ENCODE measurements around the gene ITPK1. TPM values are rescaled to one million over a fixed set of nuclear protein-coding genes. Genes with fewer than 3 reads are reported as not detected.
A peak's percentile ranks its signal among the peaks of the same experiment; 100 is the strongest.

The ITPK1 gene
- total RNA-seq, 1 experiment from 2014 or later, result 60.1 TPM

GRCh38 chr14:92924247-92924646 is 191.5 kb downstream of the ITPK1 start:
- POLR2A ChIA-PET, result no interaction called here
- intact Hi-C loops (cut with micrococcal nuclease; ENCODE audit: unreplicated experiment), result loop anchor here (2.0 kb wide), 1 partner anchor 65 kb away; no protein-coding TSS in a partner anchor
- H3K9me3 Mint-ChIP-seq (ENCODE audit: unreplicated experiment), result no peaks in the 10 kb centered on the region
- Histone ChIP-seq H3K27me3 (replicated peaks; ENCODE audit: control insufficient read depth, insufficient read depth, low read length) (no peaks in the 10 kb centered on the region), H3K9me3 (no peaks in the 10 kb centered on the region), H3K4me1 (no peaks in the 10 kb centered on the region), H3K36me3 (ENCODE audit: control insufficient read depth, insufficient read depth, low read length) (no peaks in the 10 kb centered on the region), H3K4me3 (ENCODE audit: low read depth, low read length) (no peak overlapping the region)
- no peak overlapping the region for H3K4me3 Mint-ChIP-seq (ENCODE audit: unreplicated experiment)
- peaks cover 12% of the 10 kb centered on the region for H3K27me3 Mint-ChIP-seq (ENCODE audit: insufficient read depth, unreplicated experiment)
- DNase-seq, result no peak
- no TSS peak for BruUV-seq (replicated peaks)
- CTCF ChIA-PET, result no interaction called here
- H3K4me1 Mint-ChIP-seq (ENCODE audit: low read depth, unreplicated experiment), result no peaks in the 10 kb centered on the region
- H3K27ac Mint-ChIP-seq (ENCODE audit: unreplicated experiment), result no peak overlapping the region
- TF ChIP-seq CTCF (IDR thresholded peaks at IDR 0.05; ENCODE audit: insufficient read depth in 1 of 2, low read depth in 1 of 2, low read length in 1 of 2, severe bottlenecking in 1 of 2, unreplicated experiment in 1 of 2), result no peak
- no peaks in the 10 kb centered on the region for H3K36me3 Mint-ChIP-seq (ENCODE audit: insufficient read depth, unreplicated experiment)

GRCh38 chr14:92923744-92924103 is 192.0 kb downstream of the ITPK1 start:
- intact Hi-C loops (cut with micrococcal nuclease; ENCODE audit: unreplicated experiment), result loop anchor here (2.0 kb wide), 1 partner anchor 65 kb away; no protein-coding TSS in a partner anchor
- ChIA-PET POLR2A (no interaction called here), CTCF (no interaction called here)
- no peak overlapping the region for H3K4me3 ChIP-seq (ENCODE audit: low read depth, low read length)
- no peaks in the 10 kb centered on the region for H3K9me3 ChIP-seq
- Mint-ChIP-seq H3K36me3 (ENCODE audit: insufficient read depth, unreplicated experiment) (no peaks in the 10 kb centered on the region), H3K27ac (ENCODE audit: unreplicated experiment) (no peak overlapping the region), H3K4me1 (ENCODE audit: low read depth, unreplicated experiment) (no peaks in the 10 kb centered on the region), H3K4me3 (ENCODE audit: unreplicated experiment) (no peak overlapping the region), H3K9me3 (ENCODE audit: unreplicated experiment) (no peaks in the 10 kb centered on the region), H3K27me3 (ENCODE audit: insufficient read depth, unreplicated experiment) (peaks cover 12% of the 10 kb centered on the region)
- H3K4me1 ChIP-seq, result no peaks in the 10 kb centered on the region
- H3K27me3 ChIP-seq (replicated peaks; ENCODE audit: control insufficient read depth, insufficient read depth, low read length), result no peaks in the 10 kb centered on the region
- no peak for DNase-seq
- TF ChIP-seq CTCF (IDR thresholded peaks at IDR 0.05; ENCODE audit: insufficient read depth in 1 of 2, low read depth in 1 of 2, low read length in 1 of 2, severe bottlenecking in 1 of 2, unreplicated experiment in 1 of 2), result no peak
- BruUV-seq (replicated peaks), result no TSS peak
- no peaks in the 10 kb centered on the region for H3K36me3 ChIP-seq (ENCODE audit: control insufficient read depth, insufficient read depth, low read length)

- no peaks in the 10 kb centered on the region for H3K27me3 ChIP-seq (replicated peaks; ENCODE audit: control insufficient read depth, insufficient read depth, low read length)
- Mint-ChIP-seq H3K27ac (ENCODE audit: unreplicated experiment) (no peak within 1 kb of the TSS), H3K36me3 (ENCODE audit: insufficient read depth, unreplicated experiment) (no peaks in the 10 kb centered on the region), H3K27me3 (ENCODE audit: insufficient read depth, unreplicated experiment) (peaks cover 12% of the 10 kb centered on the region), H3K4me1 (ENCODE audit: low read depth, unreplicated experiment) (no peaks in the 10 kb centered on the region), H3K4me3 (ENCODE audit: unreplicated experiment) (peak within 1 kb of the TSS; percentile 14), H3K9me3 (ENCODE audit: unreplicated experiment) (no peaks in the 10 kb centered on the region)
- ChIA-PET POLR2A (no interaction called here), CTCF (no interaction called here)
- no peak for TF ChIP-seq CTCF (IDR thresholded peaks at IDR 0.05; ENCODE audit: insufficient read depth in 1 of 2, low read depth in 1 of 2, low read length in 1 of 2, severe bottlenecking in 1 of 2, unreplicated experiment in 1 of 2)
- no peak within 1 kb of the TSS for H3K4me3 ChIP-seq (ENCODE audit: low read depth, low read length)
- no peaks in the 10 kb centered on the region for H3K9me3 ChIP-seq
- DNase-seq, result peak in 1 of 2 experiments; percentile 73
- H3K36me3 ChIP-seq (ENCODE audit: control insufficient read depth, insufficient read depth, low read length), result no peaks in the 10 kb centered on the region
- intact Hi-C loops (cut with micrococcal nuclease; ENCODE audit: unreplicated experiment), result no loop called here
- H3K4me1 ChIP-seq, result no peaks in the 10 kb centered on the region
- BruUV-seq (replicated peaks), result no TSS peak
Observed at GRCh38 chr14:92922883-92923743, 192.6 kb downstream of the ITPK1 start, which contains the start of gene CHGA. Gene CHGA, plus strand, starts transcription at chr14:92923150. Its CDS starts 210 bp downstream, at chr14:92923360.
